ENCODE results near the gene ACRBP. TPM values are rescaled to one million over a fixed set of nuclear protein-coding genes. Genes with fewer than 3 reads are reported as not detected.

The ACRBP gene
- total and polyA plus RNA-seq, 2 experiments from 2014 or later = not detected

DNA sequence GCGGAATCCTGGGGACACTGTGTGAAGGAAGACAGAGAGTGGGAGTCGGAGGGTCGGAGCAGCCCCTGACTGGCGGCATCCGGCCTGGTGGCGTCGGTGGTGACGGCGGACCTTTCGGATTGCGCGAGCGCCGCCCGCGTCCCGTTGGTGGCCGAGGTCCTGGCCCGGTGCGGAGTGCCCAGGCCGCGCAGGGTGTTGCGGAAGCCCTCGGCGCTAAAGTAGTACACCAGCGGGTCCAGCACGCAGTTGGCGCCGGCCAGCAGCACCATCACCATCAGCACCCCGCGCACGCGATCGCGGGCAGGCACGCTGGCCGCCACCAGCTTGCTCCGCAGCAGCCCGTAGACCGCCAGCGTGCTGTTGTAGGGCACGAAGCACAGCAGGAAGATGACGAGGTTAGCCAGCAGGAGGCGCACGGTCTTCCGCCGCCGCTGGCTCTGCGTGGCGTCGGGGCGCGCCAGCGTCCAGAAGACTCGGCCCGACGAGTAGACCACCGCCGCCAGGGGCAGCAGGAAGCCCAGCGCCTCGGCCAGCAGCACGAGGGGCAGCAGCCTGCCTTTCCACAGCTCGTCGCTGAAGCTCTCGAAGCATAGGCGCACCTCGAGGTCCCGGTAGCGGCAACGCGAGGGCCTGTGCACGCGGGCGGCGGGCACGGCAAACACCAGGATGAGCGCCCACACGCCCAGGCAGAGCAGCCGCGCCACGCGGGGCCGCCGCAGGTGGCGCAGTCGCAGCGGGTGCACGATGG, 26.9 kb downstream of the ACRBP start:
- no peaks in the 10 kb centered on the region for H3K79me2 ChIP-seq (ENCODE audit: insufficient read depth)
- no peak overlapping the region for H3K27ac ChIP-seq
- H3F3A ChIP-seq (ENCODE audit: insufficient read depth) = peaks cover 5% of the 10 kb centered on the region; the same call in 1 of the 2 replicates
- peak; percentile 82 for DNase-seq
- H3K4me2 ChIP-seq (ENCODE audit: unreplicated experiment) = no peak overlapping the region
- WGBS, 2 experiments (ENCODE audit: low coverage in 1 of 2, low lambda C conversion rate in 2 of 2, missing lambda C conversion rate in 2 of 2) = 14 to 27% methylated on average over 66 to 87 of the region's 88 CpGs
- TF ChIP-seq EZH2 (IDR thresholded peaks at IDR 0.05; ENCODE audit: insufficient read depth, poor library complexity, severe bottlenecking) = no peak
- TF ChIP-seq EZH2phosphoT487 (IDR thresholded peaks at IDR 0.05; ENCODE audit: insufficient read depth, low read depth) = no peak
- no peaks in the 10 kb centered on the region for H3K9me3 ChIP-seq (ENCODE audit: low read depth)
- peak overlapping the region; percentile 91 for H2AFZ ChIP-seq
- in situ Hi-C loops (cut with MboI) = no loop called here
- no peaks in the 10 kb centered on the region for H3K4me1 ChIP-seq (ENCODE audit: insufficient read depth)
- no peaks in the 10 kb centered on the region for H3K9me2 ChIP-seq (ENCODE audit: insufficient read depth)
- H4K20me1 ChIP-seq (ENCODE audit: insufficient read depth) = no peaks in the 10 kb centered on the region
- no peaks in the 10 kb centered on the region for H3K36me3 ChIP-seq (ENCODE audit: low read depth)
- H3K4me3 ChIP-seq = peak overlapping the region; percentile 61
- no peak overlapping the region for H3K9ac ChIP-seq
- H3K27me3 ChIP-seq (replicated peaks; ENCODE audit: insufficient read depth) = no peaks in the 10 kb centered on the region

DNA sequence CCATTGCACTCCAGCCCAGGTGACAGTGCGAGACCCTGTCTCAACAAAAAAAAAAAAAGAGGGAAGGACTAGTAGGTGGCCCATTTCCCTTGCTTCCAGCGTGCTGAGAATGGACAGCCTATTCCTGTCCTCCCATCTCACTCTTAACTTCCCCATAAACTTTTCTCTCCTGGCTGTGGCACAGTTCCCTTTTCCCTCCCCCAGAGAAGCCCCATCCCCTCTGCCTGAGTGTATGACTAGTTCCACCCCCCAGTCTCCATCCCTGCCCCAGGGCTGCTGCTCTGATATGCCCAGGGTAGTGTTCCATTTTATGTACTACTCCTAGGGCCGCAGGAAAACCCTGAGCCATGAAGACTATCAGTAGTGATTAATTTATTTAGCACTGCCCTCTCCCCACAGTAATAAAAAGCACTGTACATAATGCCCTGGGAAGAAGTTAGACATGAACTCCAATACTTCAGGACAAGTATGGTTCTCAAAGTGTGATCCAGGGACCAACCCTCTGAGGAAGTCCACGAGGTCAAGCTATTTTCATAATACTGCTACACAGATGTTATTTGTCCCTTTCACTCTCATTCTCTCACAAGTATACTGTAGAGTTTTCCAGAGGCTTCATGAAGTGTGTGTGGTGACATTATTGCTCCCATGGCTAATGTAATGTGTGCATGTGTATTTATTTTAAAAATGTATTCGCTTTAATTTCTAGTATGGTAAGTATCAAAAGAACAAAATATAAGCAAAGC, 28.6 kb downstream of the ACRBP start:
- no peak overlapping the region for H3K4me2 ChIP-seq (ENCODE audit: unreplicated experiment)
- in situ Hi-C loops (cut with MboI) = no loop called here
- no peaks in the 10 kb centered on the region for H3K9me3 ChIP-seq (ENCODE audit: low read depth)
- no peaks in the 10 kb centered on the region for H3K4me1 ChIP-seq (ENCODE audit: insufficient read depth)
- TF ChIP-seq EZH2 (IDR thresholded peaks at IDR 0.05; ENCODE audit: insufficient read depth, poor library complexity, severe bottlenecking) (no peak), EZH2phosphoT487 (IDR thresholded peaks at IDR 0.05; ENCODE audit: insufficient read depth, low read depth) (no peak)
- H3K4me3 ChIP-seq = no peak overlapping the region
- H3K9me2 ChIP-seq (ENCODE audit: insufficient read depth) = no peaks in the 10 kb centered on the region
- DNase-seq = no peak
- H4K20me1 ChIP-seq (ENCODE audit: insufficient read depth) = no peaks in the 10 kb centered on the region
- no peaks in the 10 kb centered on the region for H3K27me3 ChIP-seq (replicated peaks; ENCODE audit: insufficient read depth)
- no peak overlapping the region for H3K27ac ChIP-seq
- no peaks in the 10 kb centered on the region for H3K36me3 ChIP-seq (ENCODE audit: low read depth)
- no peaks in the 10 kb centered on the region for H3K79me2 ChIP-seq (ENCODE audit: insufficient read depth)
- H3F3A ChIP-seq (ENCODE audit: insufficient read depth) = peaks cover 15% of the 10 kb centered on the region
- H2AFZ ChIP-seq = no peak overlapping the region
- no peak overlapping the region for H3K9ac ChIP-seq
- 77 to 78% methylated on average over 5 of the region's 5 CpGs for WGBS, 2 experiments (ENCODE audit: low coverage in 1 of 2, low lambda C conversion rate in 2 of 2, missing lambda C conversion rate in 2 of 2)

DNA sequence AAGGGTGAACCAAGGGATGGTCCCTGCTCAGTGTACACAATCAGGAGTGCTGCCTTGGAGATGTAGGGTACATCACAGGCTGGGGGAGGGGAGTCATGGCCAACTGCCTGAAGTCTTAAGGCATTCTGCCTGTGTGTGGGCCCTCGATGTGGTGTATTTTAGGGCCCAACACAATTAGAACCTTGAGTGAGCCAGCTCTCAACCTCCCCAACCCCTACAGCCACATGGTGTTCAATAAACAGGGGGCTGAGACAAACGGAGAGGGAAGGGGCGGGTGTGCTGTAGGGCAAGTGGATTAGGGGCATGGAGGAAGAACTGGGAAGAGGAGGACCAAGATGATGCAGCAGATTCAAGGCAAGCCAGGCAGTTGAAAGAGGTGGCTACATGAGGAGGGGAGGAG, 31.4 kb downstream of the ACRBP start:
- Histone ChIP-seq H4K20me1 (ENCODE audit: insufficient read depth) (no peaks in the 10 kb centered on the region), H3K9me2 (ENCODE audit: insufficient read depth) (no peaks in the 10 kb centered on the region), H3F3A (ENCODE audit: insufficient read depth) (peaks cover 22% of the 10 kb centered on the region), H3K4me3 (no peak overlapping the region), H3K9me3 (ENCODE audit: low read depth) (no peaks in the 10 kb centered on the region), H3K36me3 (ENCODE audit: low read depth) (no peaks in the 10 kb centered on the region), H3K4me2 (ENCODE audit: unreplicated experiment) (no peak overlapping the region), H3K27me3 (replicated peaks; ENCODE audit: insufficient read depth) (no peaks in the 10 kb centered on the region), H3K9ac (no peak overlapping the region), H3K79me2 (ENCODE audit: insufficient read depth) (no peaks in the 10 kb centered on the region), H3K27ac (no peak overlapping the region), H2AFZ (no peak overlapping the region), H3K4me1 (ENCODE audit: insufficient read depth) (peaks cover 12% of the 10 kb centered on the region; the same call in 1 of the 2 replicates)
- TF ChIP-seq EZH2 (IDR thresholded peaks at IDR 0.05; ENCODE audit: insufficient read depth, poor library complexity, severe bottlenecking) = no peak
- TF ChIP-seq EZH2phosphoT487 (IDR thresholded peaks at IDR 0.05; ENCODE audit: insufficient read depth, low read depth) = no peak
- 53 to 61% methylated on average over 3 of the region's 3 CpGs for WGBS, 2 experiments (ENCODE audit: low coverage in 1 of 2, low lambda C conversion rate in 2 of 2, missing lambda C conversion rate in 2 of 2)
- in situ Hi-C loops (cut with MboI) = no loop called here
- no peak for DNase-seq

DNA sequence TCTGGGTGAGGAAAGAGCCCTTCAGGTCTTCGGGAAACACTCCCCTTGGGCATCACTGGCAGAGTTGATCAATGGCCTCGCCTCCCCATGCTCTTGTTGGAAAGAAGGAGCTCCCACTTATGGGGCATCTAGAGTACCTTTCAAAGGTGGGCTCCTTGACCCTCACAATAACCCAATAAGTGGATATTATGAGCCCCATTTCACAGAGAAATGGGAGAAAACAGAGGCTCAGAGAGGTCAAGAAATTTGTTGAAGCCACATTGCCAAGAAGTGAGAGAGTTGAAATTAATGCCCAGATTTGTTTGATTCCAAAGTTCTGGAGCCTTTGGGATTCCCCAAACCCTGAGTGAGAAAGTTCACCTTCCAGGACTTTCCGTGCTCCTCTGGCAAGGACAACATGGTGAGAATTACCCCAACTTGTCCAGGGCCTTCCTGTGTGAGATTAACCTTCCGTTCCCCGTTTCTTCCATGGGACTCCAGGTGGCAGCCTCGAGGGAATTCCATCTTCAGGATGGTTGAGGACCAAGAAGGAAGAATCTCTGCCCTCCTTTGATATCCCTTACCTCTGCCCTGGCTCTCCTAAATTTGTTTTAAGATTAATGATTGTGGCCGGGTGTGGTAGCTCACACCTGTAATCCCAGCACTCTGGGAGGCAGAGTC, 32.6 kb downstream of the ACRBP start:
- Histone ChIP-seq H3K36me3 (ENCODE audit: low read depth) (no peaks in the 10 kb centered on the region), H3K4me3 (no peak overlapping the region), H3K27ac (peak overlapping the region; percentile 78), H3K9me3 (ENCODE audit: low read depth) (no peaks in the 10 kb centered on the region), H3K27me3 (replicated peaks; ENCODE audit: insufficient read depth) (no peaks in the 10 kb centered on the region), H4K20me1 (ENCODE audit: insufficient read depth) (no peaks in the 10 kb centered on the region), H3K4me2 (ENCODE audit: unreplicated experiment) (no peak overlapping the region), H3K9ac (peak overlapping the region; percentile 61), H3K79me2 (ENCODE audit: insufficient read depth) (no peaks in the 10 kb centered on the region), H3F3A (ENCODE audit: insufficient read depth) (peaks cover 22% of the 10 kb centered on the region), H2AFZ (peak overlapping the region; percentile 72), H3K4me1 (ENCODE audit: insufficient read depth) (peaks cover 12% of the 10 kb centered on the region; the same call in 1 of the 2 replicates), H3K9me2 (ENCODE audit: insufficient read depth) (no peaks in the 10 kb centered on the region)
- peak; percentile 42 for DNase-seq
- no peak for TF ChIP-seq EZH2phosphoT487 (IDR thresholded peaks at IDR 0.05; ENCODE audit: insufficient read depth, low read depth)
- no peak for TF ChIP-seq EZH2 (IDR thresholded peaks at IDR 0.05; ENCODE audit: insufficient read depth, poor library complexity, severe bottlenecking)
- in situ Hi-C loops (cut with MboI) = no loop called here
- 56 to 62% methylated on average over 7 of the region's 7 CpGs for WGBS, 2 experiments (ENCODE audit: low coverage in 1 of 2, low lambda C conversion rate in 2 of 2, missing lambda C conversion rate in 2 of 2)
